Keratinocyte (primary cell): ENCODE results near the gene ZFPM1. TPM values are rescaled to one million over a fixed set of nuclear protein-coding genes. Genes with fewer than 3 reads are reported as not detected.

Experiments
- DNase-seq: peaks from one replicate; pipeline ENCODE4 v3.0.0-alpha.2; 2011; ENCODE audit warnings: low read depth, missing footprints, low spot score
- FAIRE-seq: peaks from 2 replicates; lab custom pipeline; 2011; peaks lifted over from hg19 to GRCh38; lab: Jason Lieb, UNC
- H2AFZ ChIP-seq: 2 replicates; pipeline ENCODE4 v1.6.0; 2012; ENCODE audit warnings: low read length, control low read depth, inconsistent platforms; ENCODE audit not compliant: control insufficient read depth
- H3K27ac ChIP-seq: 2 replicates; pipeline ENCODE4 v1.5.1; 2011; ENCODE audit warnings: low read length; ENCODE audit not compliant: control insufficient read depth, insufficient read depth
- H3K27me3 ChIP-seq: 3 replicates; pipeline ENCODE4 v1.6.0; 2011; ENCODE audit warnings: low read length; ENCODE audit not compliant: control insufficient read depth, insufficient read depth; ENCODE audit errors: extremely low read depth
- H3K36me3 ChIP-seq, 2 experiments: 2 replicates in 1 of 2; 3 replicates in 1 of 2; pipeline ENCODE4 v1.5.1; 2011; ENCODE audit warnings: low read length in 2 of 2, mild to moderate bottlenecking in 1 of 2; ENCODE audit not compliant: control insufficient read depth in 2 of 2, insufficient read depth in 2 of 2; ENCODE audit errors: extremely low read depth in 1 of 2
- H3K4me1 ChIP-seq: 3 replicates; pipeline ENCODE4 v1.5.1; 2011; ENCODE audit warnings: low read length; ENCODE audit not compliant: control insufficient read depth, insufficient read depth; ENCODE audit errors: extremely low read depth
- H3K4me2 ChIP-seq: 3 replicates; pipeline ENCODE4 v1.6.0; 2011; ENCODE audit warnings: low read depth, low read length; ENCODE audit not compliant: control insufficient read depth, insufficient read depth; ENCODE audit errors: extremely low read depth
- H3K4me3 ChIP-seq, 3 experiments: fragments of 200-600 bp in 1 of 3; sonication (generic) in 1 of 3; 2 replicates in 2 of 3; 3 replicates in 1 of 3; pipeline ENCODE4 v1.5.1; 2011 to 2016; ENCODE audit warnings: low read length in 3 of 3, mild to moderate bottlenecking in 3 of 3, control low read depth in 2 of 3, inconsistent platforms in 1 of 3, low read depth in 1 of 3, mixed read lengths in 1 of 3, mixed run types in 1 of 3, moderate library complexity in 1 of 3; ENCODE audit not compliant: control insufficient read depth in 2 of 3, insufficient read depth in 2 of 3; ENCODE audit errors: extremely low read depth in 1 of 3
- H3K79me2 ChIP-seq: 2 replicates; pipeline ENCODE4 v1.6.0; 2012; ENCODE audit warnings: low read length; ENCODE audit not compliant: control insufficient read depth, insufficient read depth
- H3K9ac ChIP-seq: 3 replicates; pipeline ENCODE4 v1.6.0; 2011; ENCODE audit warnings: low read length; ENCODE audit not compliant: control insufficient read depth, insufficient read depth; ENCODE audit errors: extremely low read depth
- H3K9me1 ChIP-seq: 3 replicates; pipeline ENCODE4 v1.6.0; 2011; ENCODE audit warnings: low read length; ENCODE audit not compliant: control insufficient read depth, insufficient read depth; ENCODE audit errors: extremely low read depth
- H3K9me3 ChIP-seq: 2 replicates; pipeline ENCODE4 v1.5.1; 2012; ENCODE audit warnings: low read depth, low read length; ENCODE audit not compliant: control insufficient read depth
- H4K20me1 ChIP-seq: 3 replicates; pipeline ENCODE4 v1.6.0; 2011; ENCODE audit warnings: low read length; ENCODE audit not compliant: control insufficient read depth, insufficient read depth; ENCODE audit errors: extremely low read depth
- EZH2 ChIP-seq: IDR thresholded peaks from one replicate; pipeline ENCODE4 v1.6.1; 2012; ENCODE audit warnings: inconsistent platforms, mild to moderate bottlenecking, low read length, moderate library complexity
- dilution Hi-C: fragments of 300-500 bp; cut with MboI; formaldehyde crosslinking; loops from one replicate; pipeline ENCODE4 v1.7.0; 2020; ENCODE audit warnings: low sequenced_read_pairs; ENCODE audit not compliant: extremely low pct_ligation_motif_present
- polyA plus RNA-seq, 5 experiments: library from polyadenylated mRNA; depleted of rRNA in 3 of 5; stranded (reverse) in 3 of 5; stranded (forward) in 1 of 5; unstranded in 1 of 5; fragments of >200 nt; gene quantifications; 1 replicate in 1 of 5; 2 replicates in 3 of 5; 3 replicates in 1 of 5; pipeline versions ENCODE4 v1.2.1 to v1.2.3, GENCODE V29; 2011 to 2012; ENCODE audit warnings: missing spikeins in 2 of 5, low read depth in 1 of 5, low replicate concordance in 1 of 5
- TF ChIP-seq, protein P1 (sequence below), 3 experiments: IDR thresholded peaks in 1 of 3; conservative IDR thresholded peaks in 1 of 3; optimal IDR thresholded peaks in 1 of 3; 2 replicates in 2 of 3; 3 replicates in 1 of 3; pipeline versions ENCODE3 to v1.5.1; 2011; ENCODE audit warnings: low read length in 3 of 3, mild to moderate bottlenecking in 3 of 3, moderate library complexity in 2 of 3, control low read depth in 1 of 3, inconsistent platforms in 1 of 3; ENCODE audit not compliant: insufficient read depth in 2 of 3; ENCODE audit errors: extremely low read depth in 1 of 3

ZFPM1 gene
- polyA plus RNA-seq, 1 donor (not counting 4 experiments of a cell fraction or from before 2014, with no cell fraction given) = 0.42 TPM

DNA sequence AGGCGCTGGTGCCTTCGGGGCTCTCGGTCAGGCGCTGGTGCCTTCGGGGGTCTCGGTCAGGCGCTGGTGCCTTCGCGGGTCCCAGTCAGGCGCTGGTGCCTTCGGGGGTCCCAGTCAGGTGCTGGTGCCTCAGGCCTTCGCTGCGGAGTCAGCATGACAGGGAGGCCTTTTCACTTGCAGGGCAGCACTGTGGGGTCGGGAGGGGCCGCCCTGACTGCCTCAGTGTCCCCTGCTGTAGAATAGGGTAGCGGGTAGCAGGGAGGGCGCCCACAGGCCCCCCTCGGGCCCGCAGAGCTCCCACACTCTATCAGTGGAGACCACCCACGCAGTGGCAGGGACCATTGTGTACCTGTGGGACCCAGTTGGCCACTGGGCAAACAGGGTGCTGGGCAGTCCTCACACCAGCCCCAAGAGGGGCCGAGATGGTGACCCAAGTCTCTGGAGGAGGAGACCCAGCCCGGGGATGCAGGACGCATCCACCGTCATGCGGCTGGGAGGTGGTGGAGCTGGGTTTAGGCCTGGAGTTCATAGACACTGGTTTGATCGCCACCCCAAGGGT lies 38.0 kb downstream of the ZFPM1 start:
- no peaks in the 10 kb centered on the region for H3K27me3 ChIP-seq
- DNase-seq = no peak
- no peak overlapping the region for H3K4me3 ChIP-seq
- H3K4me2 ChIP-seq = no peak overlapping the region
- H3K9me3 ChIP-seq = no peaks in the 10 kb centered on the region
- H3K79me2 ChIP-seq = no peaks in the 10 kb centered on the region
- no peak overlapping the region for H3K27ac ChIP-seq
- peaks cover 0 to 12% of the 10 kb centered on the region in 2 experiments for H3K36me3 ChIP-seq
- no peaks in the 10 kb centered on the region for H3K9me1 ChIP-seq
- H4K20me1 ChIP-seq = no peaks in the 10 kb centered on the region
- no peak overlapping the region for H3K9ac ChIP-seq
- H3K4me1 ChIP-seq = no peaks in the 10 kb centered on the region
- no peak overlapping the region for H2AFZ ChIP-seq
- dilution Hi-C loops = no loop called here
- no peak for FAIRE-seq
- TF ChIP-seq, protein P1, sequence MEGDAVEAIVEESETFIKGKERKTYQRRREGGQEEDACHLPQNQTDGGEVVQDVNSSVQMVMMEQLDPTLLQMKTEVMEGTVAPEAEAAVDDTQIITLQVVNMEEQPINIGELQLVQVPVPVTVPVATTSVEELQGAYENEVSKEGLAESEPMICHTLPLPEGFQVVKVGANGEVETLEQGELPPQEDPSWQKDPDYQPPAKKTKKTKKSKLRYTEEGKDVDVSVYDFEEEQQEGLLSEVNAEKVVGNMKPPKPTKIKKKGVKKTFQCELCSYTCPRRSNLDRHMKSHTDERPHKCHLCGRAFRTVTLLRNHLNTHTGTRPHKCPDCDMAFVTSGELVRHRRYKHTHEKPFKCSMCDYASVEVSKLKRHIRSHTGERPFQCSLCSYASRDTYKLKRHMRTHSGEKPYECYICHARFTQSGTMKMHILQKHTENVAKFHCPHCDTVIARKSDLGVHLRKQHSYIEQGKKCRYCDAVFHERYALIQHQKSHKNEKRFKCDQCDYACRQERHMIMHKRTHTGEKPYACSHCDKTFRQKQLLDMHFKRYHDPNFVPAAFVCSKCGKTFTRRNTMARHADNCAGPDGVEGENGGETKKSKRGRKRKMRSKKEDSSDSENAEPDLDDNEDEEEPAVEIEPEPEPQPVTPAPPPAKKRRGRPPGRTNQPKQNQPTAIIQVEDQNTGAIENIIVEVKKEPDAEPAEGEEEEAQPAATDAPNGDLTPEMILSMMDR (optimal IDR thresholded peaks at IDR 0.05 in 1 of 3, IDR thresholded peaks at IDR 0.05 in 1 of 3, conservative IDR thresholded peaks at IDR 0.05 in 1 of 3; ENCODE audit: extremely low read depth in 1 of 3, insufficient read depth in 2 of 3, low read length in 3 of 3) = no peak
- no peak for TF ChIP-seq EZH2

- dilution Hi-C loops = no loop called here
- Histone ChIP-seq H2AFZ (no peak overlapping the region), H3K4me3 (no peak overlapping the region), H3K36me3 (peaks cover 0 to 11% of the 10 kb centered on the region in 2 experiments), H3K27me3 (no peaks in the 10 kb centered on the region), H3K27ac (no peak overlapping the region), H3K9me1 (no peaks in the 10 kb centered on the region), H4K20me1 (no peaks in the 10 kb centered on the region), H3K4me1 (no peaks in the 10 kb centered on the region), H3K9ac (no peak overlapping the region), H3K9me3 (no peaks in the 10 kb centered on the region), H3K79me2 (no peaks in the 10 kb centered on the region), H3K4me2 (no peak overlapping the region)
- TF ChIP-seq, protein P1 (optimal IDR thresholded peaks at IDR 0.05 in 1 of 3, IDR thresholded peaks at IDR 0.05 in 1 of 3, conservative IDR thresholded peaks at IDR 0.05 in 1 of 3; ENCODE audit: extremely low read depth in 1 of 3, insufficient read depth in 2 of 3, low read length in 3 of 3) = no peak
- TF ChIP-seq EZH2 = no peak
- FAIRE-seq = no peak
- no peak for DNase-seq
Measured at GRCh38 chr16:88491560-88492310, 38.7 kb downstream of the ZFPM1 start.
